ENCODE data around the gene GTF3C2. TPM values are rescaled to one million over a fixed set of nuclear protein-coding genes. Genes with fewer than 3 reads are reported as not detected.
"Not testable (repeated sequence)": the region's sequence is repeated elsewhere in the genome, so short reads cannot be mapped to it uniquely, and the experiment has no call there.

The GTF3C2 gene
- total RNA-seq, 4 donors from 2014 or later = 54.3 to 125 (median 62.9) TPM

GRCh38 chr2:27363933-27364332, 7.4 kb upstream of the GTF3C2 start:
- intact Hi-C loops (cut with DNase I; ENCODE audit: low total_unique reads) = no loop called here
- H3K4me3 ChIP-seq (ENCODE audit: low read depth, poor library complexity, severe bottlenecking) = no peak overlapping the region
- no peak for DNase-seq (ENCODE audit: low spot score in 2 of 2)
- 75 to 91% methylated on average over 2 of the region's 2 CpGs for WGBS, 2 donors
- no peak for TF ChIP-seq CTCF (IDR thresholded peaks at IDR 0.05)
- no peak for TF ChIP-seq POLR2A (IDR thresholded peaks at IDR 0.05)

GRCh38 chr2:27362678-27363420, 6.3 kb upstream of the GTF3C2 start:
- intact Hi-C loops (cut with DNase I; ENCODE audit: low total_unique reads) = no loop called here
- TF ChIP-seq CTCF (IDR thresholded peaks at IDR 0.05) (no peak), POLR2A (IDR thresholded peaks at IDR 0.05) (no peak)

GRCh38 chr2:27356056-27356381, 545 bp downstream of the GTF3C2 start:
- DNase-seq (ENCODE audit: low spot score in 2 of 2) = peak; percentile 26 to 87
- peak overlapping the region; percentile 81 for H3K4me3 ChIP-seq (ENCODE audit: low read depth, poor library complexity, severe bottlenecking)
- intact Hi-C loops (cut with DNase I; ENCODE audit: low total_unique reads) = no loop called here
- WGBS, 2 donors = 0% methylated on average over 12 of the region's 12 CpGs
- TF ChIP-seq POLR2A (IDR thresholded peaks at IDR 0.05) = no peak
- TF ChIP-seq CTCF (IDR thresholded peaks at IDR 0.05) = no peak

More at GRCh38 chr2:27362678-27363420, 6.3 kb upstream of the GTF3C2 start:
- WGBS, 2 donors = 82 to 90% methylated on average over 4 of the region's 4 CpGs
- no peak overlapping the region for H3K4me3 ChIP-seq (ENCODE audit: low read depth, poor library complexity, severe bottlenecking)
- no peak for DNase-seq (ENCODE audit: low spot score in 2 of 2)

GRCh38 chr2:27354597-27354927, 2.0 kb downstream of the GTF3C2 start:
- intact Hi-C loops (cut with DNase I; ENCODE audit: low total_unique reads) = no loop called here
- DNase-seq (ENCODE audit: low spot score in 2 of 2) = no peak
- no peak overlapping the region for H3K4me3 ChIP-seq (ENCODE audit: low read depth, poor library complexity, severe bottlenecking)
- 88 to 91% methylated on average over 7 of the region's 7 CpGs for WGBS, 2 donors
- TF ChIP-seq CTCF (IDR thresholded peaks at IDR 0.05) = no peak
- TF ChIP-seq POLR2A (IDR thresholded peaks at IDR 0.05) = no peak

GRCh38 chr2:27353762-27354596, 2.6 kb downstream of the GTF3C2 start:
- TF ChIP-seq CTCF (IDR thresholded peaks at IDR 0.05) = no peak
- intact Hi-C loops (cut with DNase I; ENCODE audit: low total_unique reads) = no loop called here
- WGBS, 2 donors = 68 to 75% methylated on average over 7 of the region's 7 CpGs
- no peak for DNase-seq (ENCODE audit: low spot score in 2 of 2)
- no peak overlapping the region for H3K4me3 ChIP-seq (ENCODE audit: low read depth, poor library complexity, severe bottlenecking)

- intact Hi-C loops (cut with DNase I; ENCODE audit: low total_unique reads); DNase-seq (ENCODE audit: low spot score in 2 of 2); H3K4me3 ChIP-seq (ENCODE audit: low read depth, poor library complexity, severe bottlenecking): not testable (repeated sequence)
- 96% methylated on average over 5 of the region's 5 CpGs for WGBS, 2 donors
These were observed 3.2 kb downstream of the GTF3C2 start for GRCh38 chr2:27353386-27353761.
